ELF-1 (cell line): ENCODE results near the gene FKBP2.

Experiments
- DNase-seq: peaks from one replicate; pipeline ENCODE4 v3.0.0-alpha.2; 2016; ENCODE audit warnings: low read depth, low spot score

Gene FKBP2

DNA sequence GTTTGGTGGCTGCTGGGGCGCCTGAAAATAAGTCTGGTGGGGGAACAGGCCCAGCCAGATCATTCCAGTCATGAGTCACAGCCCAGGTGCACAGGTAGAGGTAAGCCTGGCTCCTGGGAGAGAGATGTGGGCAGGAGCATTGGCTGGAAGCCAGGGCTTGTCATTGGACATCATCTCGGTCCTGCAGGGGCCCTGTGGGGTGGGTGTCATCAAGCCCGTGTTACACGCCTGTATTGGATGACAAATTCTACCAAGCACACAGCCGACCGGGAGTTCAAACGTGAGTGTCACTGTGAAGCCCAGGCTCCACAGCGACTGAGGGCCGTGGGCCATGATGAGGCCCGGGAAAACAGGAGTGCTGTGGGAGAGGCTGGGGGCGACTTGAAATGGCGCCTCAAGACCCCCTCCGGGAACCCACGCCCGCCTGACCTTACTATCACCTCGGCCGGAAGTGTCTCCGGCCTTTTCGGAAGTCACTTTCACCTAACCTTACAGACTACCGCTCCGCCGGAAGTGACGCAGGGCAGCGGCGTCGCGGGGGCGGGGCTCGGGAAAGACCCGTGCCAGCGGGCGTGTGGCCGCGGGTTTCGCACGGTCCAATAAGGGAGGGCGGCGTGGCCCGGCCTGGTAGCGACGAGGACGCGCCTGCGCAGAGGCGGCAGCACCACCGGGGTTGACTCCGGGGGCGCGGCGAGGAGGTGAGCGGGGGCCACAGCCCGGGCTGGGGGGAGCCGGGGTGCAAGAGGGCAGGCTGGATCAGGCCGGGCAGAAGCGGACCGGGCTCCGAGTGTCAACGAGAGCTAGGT, at the start of gene FKBP2:
Gene FKBP2 (plus strand): TSS at position 661 of the 806 bp plus-strand sequence. CDS start 1,293 bp downstream, outside the sequence.
- peak; percentile 98 for DNase-seq

GRCh38 chr11:64192434-64192833, 48.5 kb upstream of the FKBP2 start:
- no peak for DNase-seq

DNA sequence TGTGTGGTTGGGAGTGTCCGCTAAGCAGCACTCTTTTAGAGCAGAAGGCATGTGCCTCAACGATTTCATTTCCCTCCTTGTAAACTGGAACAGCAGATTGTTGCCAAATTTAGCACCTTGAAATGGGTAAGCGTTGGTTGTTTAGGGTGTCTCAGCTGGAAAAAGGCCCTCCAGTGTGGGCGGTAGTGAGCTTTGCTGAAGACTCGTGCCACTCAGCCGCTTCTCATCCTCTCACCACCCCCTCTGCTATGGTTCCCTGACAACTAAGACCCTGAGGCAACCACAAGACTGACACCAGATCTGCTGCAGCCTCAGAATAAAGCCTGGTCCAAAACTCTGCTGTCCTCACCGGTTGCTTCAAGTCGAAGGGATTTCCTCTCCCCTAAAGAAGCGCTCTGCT, 44.3 kb upstream of the FKBP2 start:
- no peak for DNase-seq

DNA sequence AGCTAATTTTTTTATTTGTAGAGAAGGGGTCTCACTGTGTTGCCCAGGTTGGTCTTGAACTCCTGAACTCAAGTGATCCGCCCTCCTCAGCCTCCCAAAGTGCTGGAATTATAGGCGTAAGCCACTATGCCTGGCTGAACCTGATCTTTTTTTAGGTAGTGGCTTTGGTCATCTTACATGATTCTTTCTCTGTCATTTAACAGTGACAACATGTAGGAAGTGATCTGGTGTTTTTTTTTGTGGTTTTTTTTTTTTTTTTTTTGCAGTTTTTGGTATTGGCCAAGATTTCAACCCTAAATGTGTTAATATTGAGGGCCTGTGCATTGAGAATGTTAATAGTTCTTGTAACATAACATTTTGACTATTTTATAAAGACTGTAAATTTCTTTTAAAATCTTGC, 42.4 kb upstream of the FKBP2 start:
- no peak for DNase-seq

DNA sequence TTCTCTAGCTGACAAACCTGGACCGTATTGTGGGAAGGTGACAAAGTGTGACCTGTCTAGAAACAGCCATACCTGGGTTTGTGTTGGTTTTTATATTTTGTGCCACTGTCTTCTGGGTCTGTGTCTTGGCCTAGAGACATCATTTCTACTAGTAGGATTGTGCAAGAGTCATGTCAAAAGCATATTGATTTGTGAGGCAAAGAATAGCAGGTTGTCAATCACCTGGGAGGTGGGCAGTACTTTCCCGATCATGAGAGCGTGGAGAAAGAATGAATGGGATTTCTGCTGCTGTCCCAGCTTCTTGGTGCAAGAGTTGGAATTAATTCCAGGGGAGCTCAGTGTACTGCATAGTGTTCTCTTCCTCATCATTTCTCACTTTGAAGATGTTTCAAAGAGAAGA, 39.4 kb upstream of the FKBP2 start:
- no peak for DNase-seq

DNA sequence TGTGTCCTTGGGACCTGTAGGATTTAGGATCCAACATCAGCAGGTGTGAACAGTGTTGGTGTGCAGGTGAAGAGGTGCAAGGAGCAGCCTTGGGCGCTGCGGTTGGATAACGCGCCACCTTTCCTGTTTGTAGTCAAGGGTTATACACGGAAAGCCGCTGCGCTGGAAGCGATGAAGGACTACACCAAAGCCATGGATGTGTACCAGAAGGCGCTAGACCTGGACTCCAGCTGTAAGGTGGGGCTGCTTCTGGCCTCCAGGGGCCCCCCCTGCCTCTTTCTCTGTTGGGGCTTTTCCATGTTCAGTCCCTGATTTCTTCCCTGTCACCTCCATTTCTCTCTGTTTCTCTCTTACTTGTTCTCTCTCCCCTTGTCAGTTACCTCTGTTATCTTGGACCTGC, 37.9 kb upstream of the FKBP2 start:
- DNase-seq = no peak

DNA sequence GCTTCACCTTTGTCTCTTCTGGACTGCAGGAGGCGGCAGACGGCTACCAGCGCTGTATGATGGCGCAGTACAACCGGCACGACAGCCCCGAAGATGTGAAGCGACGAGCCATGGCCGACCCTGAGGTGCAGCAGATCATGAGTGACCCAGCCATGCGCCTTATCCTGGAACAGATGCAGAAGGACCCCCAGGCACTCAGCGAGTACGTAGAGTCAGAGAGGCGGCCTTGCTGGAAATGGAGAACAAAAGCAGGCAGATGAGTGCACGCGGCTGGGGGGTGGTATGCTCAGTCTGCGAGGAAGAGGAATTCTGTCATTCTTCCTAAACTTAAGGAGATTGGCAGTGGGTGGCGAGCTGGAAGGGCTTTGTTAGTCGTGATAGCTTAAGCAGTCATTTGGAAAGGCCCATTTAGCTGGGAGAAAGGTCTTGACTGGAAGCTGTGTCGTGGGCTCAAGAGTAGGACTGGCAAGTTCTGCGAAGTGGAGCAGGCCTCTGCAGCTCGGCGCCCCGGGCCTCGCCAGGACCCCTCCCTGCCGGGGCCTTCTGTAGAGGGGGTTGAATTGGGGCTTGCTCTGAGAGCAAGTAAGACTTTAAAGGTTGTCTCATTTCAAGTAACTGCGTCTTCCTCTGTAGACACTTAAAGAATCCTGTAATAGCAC, 37.3 kb upstream of the FKBP2 start:
- DNase-seq = no peak

GRCh38 chr11:64204080-64204440, 36.8 kb upstream of the FKBP2 start:
- DNase-seq = no peak

- peak; percentile 75 for DNase-seq
These were observed 36.4 kb upstream of the FKBP2 start for GRCh38 chr11:64204464-64204989.

DNA sequence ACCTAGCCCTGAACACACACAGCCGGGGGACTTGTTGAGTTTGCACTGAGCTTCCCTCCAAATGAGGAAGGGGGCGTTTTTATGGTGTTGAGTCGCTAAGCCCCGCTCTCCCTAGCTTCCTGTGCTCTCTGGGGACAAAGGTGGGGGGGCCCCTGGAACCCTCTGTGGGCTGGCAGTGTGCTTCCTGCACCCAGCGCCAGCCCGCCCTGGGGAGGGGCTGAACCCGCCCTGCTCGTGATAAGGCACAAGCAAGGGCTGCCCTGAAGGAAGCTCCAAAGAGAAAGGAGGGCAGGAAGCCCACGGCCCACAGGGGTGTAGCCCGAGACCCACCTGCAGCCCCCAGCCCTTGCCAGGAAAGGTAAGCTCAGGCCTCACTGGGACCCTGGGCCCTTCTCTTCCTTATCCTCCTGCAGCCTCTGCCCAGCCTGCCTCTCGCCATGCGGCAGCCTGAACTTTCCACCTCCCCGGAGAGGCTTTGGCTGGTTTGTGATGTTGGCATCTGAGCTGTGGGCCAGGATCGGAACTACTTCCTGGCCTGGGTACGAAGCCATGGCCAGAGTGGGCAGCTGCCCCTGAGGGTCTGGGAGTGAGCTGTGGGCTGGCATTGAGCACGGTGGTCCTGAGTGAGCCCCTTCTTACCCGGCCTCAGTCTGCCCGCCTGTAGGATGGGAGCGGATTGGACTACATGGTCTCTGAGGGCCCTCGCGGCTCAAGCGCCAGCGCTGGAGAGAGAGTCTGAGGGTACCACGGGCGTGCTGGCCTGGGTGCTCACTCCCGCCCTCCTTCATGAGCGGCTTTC, 34.2 kb upstream of the FKBP2 start, which contains the start of gene FERMT3:
Gene FERMT3 (plus strand): TSS at position 265 of the 799 bp plus-strand sequence. CDS start 644 bp downstream, outside the sequence.
- DNase-seq = no peak

- no peak for DNase-seq
These were observed 33.4 kb upstream of the FKBP2 start for GRCh38 chr11:64207256-64208085.

GRCh38 chr11:64208086-64208795, 32.7 kb upstream of the FKBP2 start:
- DNase-seq = no peak

DNA sequence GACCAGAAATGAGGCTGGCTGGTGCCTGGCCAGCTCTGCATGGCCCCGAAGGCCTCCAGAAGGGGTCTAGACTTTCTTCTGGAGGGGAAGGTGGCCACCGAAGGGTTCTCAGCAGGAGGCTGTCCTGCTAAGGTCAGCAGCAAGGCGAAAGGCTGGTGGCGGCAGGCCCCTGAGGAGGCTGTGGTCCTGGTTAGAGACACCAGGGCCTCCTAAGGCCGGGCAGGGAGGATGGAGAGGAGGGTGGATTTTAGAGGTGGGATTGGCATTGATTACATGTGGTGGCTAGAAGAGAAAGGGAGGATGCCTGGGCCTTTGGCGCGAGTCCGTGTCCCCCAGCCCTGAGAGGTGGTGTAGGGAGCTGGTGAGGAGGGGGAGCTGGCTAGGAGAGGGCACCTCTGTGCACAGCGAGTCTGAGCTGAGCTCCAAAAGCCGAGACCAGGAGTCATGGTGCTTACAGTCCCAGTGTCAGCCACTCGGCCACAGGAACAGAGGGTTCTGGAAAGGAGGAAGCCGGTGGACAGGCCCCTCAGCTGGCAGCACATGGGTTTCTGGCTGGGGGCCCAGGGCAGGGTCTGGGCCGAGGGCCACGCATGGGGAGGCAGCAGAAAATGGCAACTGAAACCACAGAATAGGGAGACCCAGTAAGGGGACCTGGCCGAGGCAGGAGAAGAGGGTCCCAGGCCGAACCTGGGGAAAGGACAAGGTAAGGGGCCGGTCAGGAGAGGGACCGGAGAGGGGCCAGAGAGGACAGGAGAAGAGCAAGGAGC, 31.9 kb upstream of the FKBP2 start:
- no peak for DNase-seq

GRCh38 chr11:64209563-64209843, 31.4 kb upstream of the FKBP2 start:
- no peak for DNase-seq

- no peak for DNase-seq
These were observed 30.4 kb upstream of the FKBP2 start for GRCh38 chr11:64210301-64211020.

GRCh38 chr11:64211181-64211872, 29.6 kb upstream of the FKBP2 start:
- no peak for DNase-seq

DNA sequence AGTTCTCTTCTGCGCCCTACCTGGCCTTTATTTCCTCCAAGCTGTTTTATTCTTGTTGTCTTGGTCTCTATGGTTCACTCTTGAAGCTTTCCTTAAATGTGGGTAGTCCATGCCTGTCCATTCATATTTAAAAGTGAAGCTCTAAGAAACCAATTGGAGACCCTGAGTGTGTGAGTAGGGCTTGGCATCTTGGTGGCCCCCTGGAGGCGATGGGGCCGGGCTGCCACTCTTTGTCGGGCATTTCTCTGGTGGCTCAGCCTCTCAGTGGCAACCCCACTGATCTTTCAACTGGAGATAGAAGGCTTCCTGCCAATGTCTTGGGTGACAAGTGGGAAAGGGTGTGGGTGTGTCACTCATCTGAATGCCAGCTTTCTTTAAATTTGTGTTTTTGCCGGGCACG, 24.0 kb upstream of the FKBP2 start:
- no peak for DNase-seq

- no peak for DNase-seq
These were observed 22.1 kb upstream of the FKBP2 start for GRCh38 chr11:64218628-64219353.
